22Rv1 (cell line): Measurements from ENCODE around the gene HHLA2.

ENCODE experiments used
- ZFX ChIP-seq: fragments of 450-650 bp; IDR thresholded peaks from 2 replicates; pipeline ENCODE4 v1.6.1; 2017; ENCODE audit warnings: antibody characterized with exemption, borderline replicate concordance
- TF ChIP-seq, protein P1 (sequence below): fragments of 450-650 bp; IDR thresholded peaks from 2 replicates; pipeline ENCODE4 v1.5.1; 2017; ENCODE audit warnings: mild to moderate bottlenecking

- TF ChIP-seq, protein P1, sequence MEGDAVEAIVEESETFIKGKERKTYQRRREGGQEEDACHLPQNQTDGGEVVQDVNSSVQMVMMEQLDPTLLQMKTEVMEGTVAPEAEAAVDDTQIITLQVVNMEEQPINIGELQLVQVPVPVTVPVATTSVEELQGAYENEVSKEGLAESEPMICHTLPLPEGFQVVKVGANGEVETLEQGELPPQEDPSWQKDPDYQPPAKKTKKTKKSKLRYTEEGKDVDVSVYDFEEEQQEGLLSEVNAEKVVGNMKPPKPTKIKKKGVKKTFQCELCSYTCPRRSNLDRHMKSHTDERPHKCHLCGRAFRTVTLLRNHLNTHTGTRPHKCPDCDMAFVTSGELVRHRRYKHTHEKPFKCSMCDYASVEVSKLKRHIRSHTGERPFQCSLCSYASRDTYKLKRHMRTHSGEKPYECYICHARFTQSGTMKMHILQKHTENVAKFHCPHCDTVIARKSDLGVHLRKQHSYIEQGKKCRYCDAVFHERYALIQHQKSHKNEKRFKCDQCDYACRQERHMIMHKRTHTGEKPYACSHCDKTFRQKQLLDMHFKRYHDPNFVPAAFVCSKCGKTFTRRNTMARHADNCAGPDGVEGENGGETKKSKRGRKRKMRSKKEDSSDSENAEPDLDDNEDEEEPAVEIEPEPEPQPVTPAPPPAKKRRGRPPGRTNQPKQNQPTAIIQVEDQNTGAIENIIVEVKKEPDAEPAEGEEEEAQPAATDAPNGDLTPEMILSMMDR: no peak
- no peak for TF ChIP-seq ZFX
Measured at GRCh38 chr3:108280476-108280875, 15.9 kb upstream of the HHLA2 start.
